ENCODE results near the gene ZFR2. TPM values are rescaled to one million over a fixed set of nuclear protein-coding genes. Genes with fewer than 3 reads are reported as not detected.

ZFR2 gene
- total RNA-seq, 1 experiment from 2014 or later = not detected

DNA sequence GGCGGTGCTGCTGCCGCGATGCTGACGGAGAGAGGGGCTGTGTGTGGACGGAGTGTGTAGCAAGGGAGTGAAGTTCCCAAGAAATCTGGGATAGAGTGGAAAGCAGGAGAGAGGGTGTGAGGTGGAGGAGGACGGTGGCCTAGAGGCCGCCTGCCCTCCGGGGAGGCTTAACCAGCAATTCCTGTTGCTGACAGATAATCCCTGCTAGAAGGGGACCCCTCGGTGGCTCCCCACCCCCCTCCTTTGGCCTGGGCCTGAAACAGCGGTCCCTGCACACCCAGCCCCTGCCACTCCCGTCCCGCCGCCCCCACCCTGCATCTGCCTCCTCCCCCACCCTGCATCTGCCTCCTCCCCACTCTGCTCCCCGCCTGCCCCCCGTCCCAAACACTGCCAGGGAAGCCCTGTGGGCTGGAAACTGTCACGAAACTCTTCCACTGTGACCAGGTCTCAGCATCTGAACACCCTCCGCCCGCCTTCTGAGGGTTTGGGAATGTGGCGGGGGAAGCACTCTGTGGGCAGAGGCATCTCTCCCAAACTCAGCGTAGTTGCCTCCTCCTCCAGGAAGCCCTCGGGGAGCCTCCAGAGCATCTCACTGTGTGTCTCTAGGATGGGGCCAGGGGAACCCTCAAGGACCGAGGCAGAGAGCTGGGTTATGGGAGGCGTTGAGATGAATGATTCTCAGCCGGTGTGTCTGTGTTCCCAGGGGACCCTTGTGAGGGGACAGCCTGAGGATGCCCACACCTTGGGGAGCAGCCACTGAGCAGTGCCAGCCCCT is 65.5 kb downstream of the ZFR2 start:
- Histone ChIP-seq H3F3A (ENCODE audit: low read length, unreplicated experiment) (no peaks in the 10 kb centered on the region), H3K9ac (ENCODE audit: low read length) (no peak overlapping the region), H3K9me3 (ENCODE audit: low read length) (no peaks in the 10 kb centered on the region), H2AFZ (ENCODE audit: low read length) (no peak overlapping the region), H3K4me2 (ENCODE audit: low read length) (no peak overlapping the region), H3K27ac (ENCODE audit: low read length) (no peak overlapping the region), H3K4me1 (ENCODE audit: insufficient read depth, low read length) (no peaks in the 10 kb centered on the region), H3K9me2 (replicated peaks; ENCODE audit: low read length) (no peaks in the 10 kb centered on the region), H3K27me3 (ENCODE audit: low read length) (no peaks in the 10 kb centered on the region), H4K20me1 (ENCODE audit: low read length) (no peaks in the 10 kb centered on the region), H3K4me3 (ENCODE audit: low read length) (no peak overlapping the region), H3K79me2 (ENCODE audit: low read length) (no peaks in the 10 kb centered on the region), H3K36me3 (ENCODE audit: low read depth, low read length) (no peaks in the 10 kb centered on the region)
- ATAC-seq (no peak), DNase-seq (no peak)
- no TSS peak for BruUV-seq (replicated peaks)
- POLR2A ChIA-PET (ENCODE audit: unreplicated experiment) = no interaction called here
- no peak for TF ChIP-seq EZH2 (IDR thresholded peaks at IDR 0.05; ENCODE audit: low read length, unreplicated experiment)
- TF ChIP-seq, protein P1, sequence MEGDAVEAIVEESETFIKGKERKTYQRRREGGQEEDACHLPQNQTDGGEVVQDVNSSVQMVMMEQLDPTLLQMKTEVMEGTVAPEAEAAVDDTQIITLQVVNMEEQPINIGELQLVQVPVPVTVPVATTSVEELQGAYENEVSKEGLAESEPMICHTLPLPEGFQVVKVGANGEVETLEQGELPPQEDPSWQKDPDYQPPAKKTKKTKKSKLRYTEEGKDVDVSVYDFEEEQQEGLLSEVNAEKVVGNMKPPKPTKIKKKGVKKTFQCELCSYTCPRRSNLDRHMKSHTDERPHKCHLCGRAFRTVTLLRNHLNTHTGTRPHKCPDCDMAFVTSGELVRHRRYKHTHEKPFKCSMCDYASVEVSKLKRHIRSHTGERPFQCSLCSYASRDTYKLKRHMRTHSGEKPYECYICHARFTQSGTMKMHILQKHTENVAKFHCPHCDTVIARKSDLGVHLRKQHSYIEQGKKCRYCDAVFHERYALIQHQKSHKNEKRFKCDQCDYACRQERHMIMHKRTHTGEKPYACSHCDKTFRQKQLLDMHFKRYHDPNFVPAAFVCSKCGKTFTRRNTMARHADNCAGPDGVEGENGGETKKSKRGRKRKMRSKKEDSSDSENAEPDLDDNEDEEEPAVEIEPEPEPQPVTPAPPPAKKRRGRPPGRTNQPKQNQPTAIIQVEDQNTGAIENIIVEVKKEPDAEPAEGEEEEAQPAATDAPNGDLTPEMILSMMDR (conservative IDR thresholded peaks at IDR 0.05; ENCODE audit: low read depth, low read length) = no peak
- TF ChIP-seq EZH2phosphoT487 (IDR thresholded peaks at IDR 0.05; ENCODE audit: borderline replicate concordance, low read length) = no peak
- CTCF ChIA-PET = no interaction called here
- intact Hi-C loops (cut with micrococcal nuclease) = no loop called here

DNA sequence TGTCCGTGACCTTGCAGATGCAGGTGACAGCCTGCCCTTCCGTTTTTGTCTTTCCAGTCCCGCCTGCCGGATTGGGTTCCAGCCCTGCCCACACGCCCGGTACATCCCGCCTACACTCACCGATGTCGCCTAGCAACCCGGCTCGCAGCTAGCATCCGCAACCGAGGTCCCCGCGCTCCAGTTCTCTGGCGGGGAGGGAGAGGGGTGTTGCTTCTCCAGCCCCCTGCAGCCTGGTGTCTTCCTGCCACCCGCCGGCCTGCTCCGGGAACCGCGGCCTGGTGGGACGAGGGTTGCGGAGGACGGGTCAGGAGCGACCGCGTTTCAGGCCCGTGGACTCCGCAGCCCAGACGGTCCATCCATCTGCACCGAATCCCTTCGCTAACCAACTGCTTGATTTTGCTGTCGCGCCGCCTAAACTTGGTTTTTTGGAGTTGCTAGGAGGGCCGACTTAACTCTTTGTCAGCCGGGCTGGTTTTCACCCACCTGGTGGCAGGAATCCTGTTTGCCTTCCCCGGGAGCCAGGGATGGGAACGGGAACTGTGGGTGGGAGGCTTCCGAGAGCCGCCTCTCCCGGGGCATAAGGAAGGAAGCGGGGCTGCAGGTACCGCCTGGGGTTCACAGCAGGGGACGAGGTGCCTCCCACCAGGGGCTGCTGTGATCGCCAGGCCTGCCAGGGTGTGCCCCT is 67.3 kb downstream of the ZFR2 start:
- H3K4me1 ChIP-seq (ENCODE audit: insufficient read depth, low read length) = no peaks in the 10 kb centered on the region
- H4K20me1 ChIP-seq (ENCODE audit: low read length) = no peaks in the 10 kb centered on the region
- no peak overlapping the region for H2AFZ ChIP-seq (ENCODE audit: low read length)
- H3K79me2 ChIP-seq (ENCODE audit: low read length) = no peaks in the 10 kb centered on the region
- ChIA-PET CTCF (no interaction called here), POLR2A (ENCODE audit: unreplicated experiment) (no interaction called here)
- H3F3A ChIP-seq (ENCODE audit: low read length, unreplicated experiment) = no peaks in the 10 kb centered on the region
- H3K4me2 ChIP-seq (ENCODE audit: low read length) = no peak overlapping the region
- BruUV-seq (replicated peaks) = no TSS peak
- H3K4me3 ChIP-seq (ENCODE audit: low read length) = no peak overlapping the region
- peak; percentile 27; the same call in 1 of the 2 replicates for ATAC-seq
- H3K9ac ChIP-seq (ENCODE audit: low read length) = no peak overlapping the region
- TF ChIP-seq EZH2 (IDR thresholded peaks at IDR 0.05; ENCODE audit: low read length, unreplicated experiment) (no peak), EZH2phosphoT487 (IDR thresholded peaks at IDR 0.05; ENCODE audit: borderline replicate concordance, low read length) (no peak)
- no peaks in the 10 kb centered on the region for H3K9me3 ChIP-seq (ENCODE audit: low read length)
- DNase-seq = peak; percentile 10
- no peaks in the 10 kb centered on the region for H3K9me2 ChIP-seq (replicated peaks; ENCODE audit: low read length)
- no peaks in the 10 kb centered on the region for H3K36me3 ChIP-seq (ENCODE audit: low read depth, low read length)
- H3K27ac ChIP-seq (ENCODE audit: low read length) = no peak overlapping the region
- no peaks in the 10 kb centered on the region for H3K27me3 ChIP-seq (ENCODE audit: low read length)
- intact Hi-C loops (cut with micrococcal nuclease) = no loop called here

DNA sequence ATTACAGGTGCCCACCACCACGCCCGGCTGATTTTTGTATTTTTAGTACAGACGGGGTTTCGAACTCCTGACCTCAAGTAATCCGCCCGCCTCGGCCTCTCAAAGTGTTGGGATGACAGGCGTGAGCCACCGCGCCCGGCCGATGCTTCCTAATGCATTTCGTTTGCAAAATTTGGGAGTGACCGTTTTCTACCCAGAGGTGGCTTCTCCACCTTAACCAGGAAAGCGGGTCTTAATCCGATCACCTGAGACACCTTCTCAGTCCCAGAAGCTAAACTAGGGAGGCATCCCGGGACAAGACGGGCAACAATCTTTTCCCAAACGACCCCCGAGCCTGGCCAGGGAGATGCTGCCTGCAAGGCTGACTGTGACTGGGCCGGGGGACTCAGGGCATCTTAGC is 67.8 kb downstream of the ZFR2 start:
- Histone ChIP-seq H3K9ac (ENCODE audit: low read length) (no peak overlapping the region), H3K27me3 (ENCODE audit: low read length) (no peaks in the 10 kb centered on the region), H2AFZ (ENCODE audit: low read length) (no peak overlapping the region), H4K20me1 (ENCODE audit: low read length) (no peaks in the 10 kb centered on the region), H3K9me2 (replicated peaks; ENCODE audit: low read length) (no peaks in the 10 kb centered on the region), H3K36me3 (ENCODE audit: low read depth, low read length) (no peaks in the 10 kb centered on the region), H3K4me1 (ENCODE audit: insufficient read depth, low read length) (no peaks in the 10 kb centered on the region), H3K4me3 (ENCODE audit: low read length) (no peak overlapping the region), H3K27ac (ENCODE audit: low read length) (no peak overlapping the region), H3F3A (ENCODE audit: low read length, unreplicated experiment) (no peaks in the 10 kb centered on the region), H3K9me3 (ENCODE audit: low read length) (no peaks in the 10 kb centered on the region), H3K79me2 (ENCODE audit: low read length) (no peaks in the 10 kb centered on the region), H3K4me2 (ENCODE audit: low read length) (no peak overlapping the region)
- ATAC-seq (no peak), DNase-seq (no peak)
- no peak for TF ChIP-seq EZH2 (IDR thresholded peaks at IDR 0.05; ENCODE audit: low read length, unreplicated experiment)
- TF ChIP-seq, protein P1 (conservative IDR thresholded peaks at IDR 0.05; ENCODE audit: low read depth, low read length) = no peak
- no peak for TF ChIP-seq EZH2phosphoT487 (IDR thresholded peaks at IDR 0.05; ENCODE audit: borderline replicate concordance, low read length)
- intact Hi-C loops (cut with micrococcal nuclease) = no loop called here
- no TSS peak for BruUV-seq (replicated peaks)
- POLR2A ChIA-PET (ENCODE audit: unreplicated experiment) = no interaction called here
- CTCF ChIA-PET = no interaction called here
